A673 (cell line): ENCODE results near the gene METAP2.

ENCODE experiments used
- CTCF ChIP-seq: fragments of 300-800, 200-600 bp; sonication (generic); conservative IDR thresholded peaks from 2 replicates; pipeline ENCODE4 v1.5.1; 2017; ENCODE audit warnings: low read depth, mild to moderate bottlenecking, antibody characterized with exemption, low read length, moderate library complexity, mixed read lengths
- EZH2 ChIP-seq: fragments of 200-600 bp; sonication (generic); IDR thresholded peaks from 2 replicates; pipeline ENCODE4 v1.6.1; 2017; ENCODE audit warnings: borderline replicate concordance, low read depth, mild to moderate bottlenecking, mixed read lengths, antibody characterized with exemption, low read length; ENCODE audit not compliant: poor library complexity, severe bottlenecking

- TF ChIP-seq CTCF (no peak), EZH2 (no peak)
Observed at GRCh38 chr12:95546491-95546813, 72.5 kb downstream of the METAP2 start.
